Smooth muscle cell (in vitro differentiated cells): Measurements from ENCODE around the gene TRPM3. TPM values are rescaled to one million over a fixed set of nuclear protein-coding genes. Genes with fewer than 3 reads are reported as not detected.

Experiments used
- DNase-seq: peaks from one replicate; lab custom pipeline; 2025; ENCODE audit not compliant: unreplicated experiment; lab: John Stamatoyannopoulos, UW
- H2AFZ ChIP-seq: fragments of 200-600 bp; sonication (generic); 2 replicates; pipeline ENCODE4 v1.6.0; 2016; ENCODE audit warnings: antibody characterized with exemption, low read depth, mild to moderate bottlenecking
- H3F3A ChIP-seq: fragments of 200-600 bp; sonication (generic); 2 replicates; pipeline ENCODE4 v1.6.0; 2017; ENCODE audit warnings: antibody characterized with exemption, low read depth
- H3K27ac ChIP-seq: fragments of 200-600 bp; sonication (generic); 2 replicates; pipeline ENCODE4 v1.5.1; 2016; ENCODE audit warnings: low read depth, mild to moderate bottlenecking
- H3K27me3 ChIP-seq: fragments of 200-600 bp; sonication (generic); 2 replicates; pipeline ENCODE4 v1.6.1; 2016; ENCODE audit warnings: low read depth, mild to moderate bottlenecking
- H3K36me3 ChIP-seq: fragments of 200-600 bp; sonication (generic); 2 replicates; pipeline ENCODE4 v1.5.1; 2016; ENCODE audit warnings: low read depth
- H3K4me1 ChIP-seq: fragments of 200-600 bp; sonication (generic); 2 replicates; pipeline ENCODE4 v1.5.1; 2016; ENCODE audit warnings: low read depth
- H3K4me2 ChIP-seq: fragments of 200-600 bp; sonication (generic); 2 replicates; pipeline ENCODE4 v1.6.0; 2016; ENCODE audit warnings: mild to moderate bottlenecking
- H3K4me3 ChIP-seq: fragments of 200-600 bp; sonication (generic); 2 replicates; pipeline ENCODE4 v1.5.1; 2016; ENCODE audit warnings: mild to moderate bottlenecking
- H3K79me2 ChIP-seq: fragments of 200-600 bp; sonication (generic); 2 replicates; pipeline ENCODE4 v1.6.0; 2016; ENCODE audit warnings: low read depth, mild to moderate bottlenecking
- H3K9ac ChIP-seq: fragments of 200-600 bp; sonication (generic); 2 replicates; pipeline ENCODE4 v1.6.0; 2016; ENCODE audit warnings: low read depth
- H3K9me3 ChIP-seq: fragments of 200-600 bp; sonication (generic); replicated peaks from 2 replicates; pipeline ENCODE4 v1.5.1; 2016; ENCODE audit warnings: low read depth
- H4K20me1 ChIP-seq: fragments of 200-600 bp; sonication (generic); 2 replicates; pipeline ENCODE4 v1.6.0; 2016; ENCODE audit warnings: low read depth
- WGBS: methylation state at CpG from one replicate; pipeline ENCODE4 v1.1.7; 2016; ENCODE audit warnings: low lambda C conversion rate; 5-methylcytosine and 5-hydroxymethylcytosine counted together
- polyA plus RNA-seq: library from polyadenylated mRNA; unstranded; fragments of >200 nt; fragmentation: Nextera tagmentation; extraction: Ambion mirVana; gene quantifications from 2 replicates; pipeline ENCODE4 v1.2.1, GENCODE V29; 2016
- total RNA-seq: library from RNA; depleted of rRNA; stranded (reverse); fragments of >200 nt; gene quantifications from 2 replicates; pipeline ENCODE4 v1.2.3, GENCODE V29; 2014
- TF ChIP-seq, protein P1 (sequence below): fragments of 200-600 bp; sonication (generic); IDR thresholded peaks from 2 replicates; pipeline ENCODE4 v1.5.1; 2017; ENCODE audit warnings: borderline replicate concordance, mild to moderate bottlenecking, antibody characterized with exemption; ENCODE audit not compliant: insufficient read depth, poor library complexity, severe bottlenecking

The TRPM3 gene
- total and polyA plus RNA-seq, 2 experiments from 2014 or later: not detected

DNA sequence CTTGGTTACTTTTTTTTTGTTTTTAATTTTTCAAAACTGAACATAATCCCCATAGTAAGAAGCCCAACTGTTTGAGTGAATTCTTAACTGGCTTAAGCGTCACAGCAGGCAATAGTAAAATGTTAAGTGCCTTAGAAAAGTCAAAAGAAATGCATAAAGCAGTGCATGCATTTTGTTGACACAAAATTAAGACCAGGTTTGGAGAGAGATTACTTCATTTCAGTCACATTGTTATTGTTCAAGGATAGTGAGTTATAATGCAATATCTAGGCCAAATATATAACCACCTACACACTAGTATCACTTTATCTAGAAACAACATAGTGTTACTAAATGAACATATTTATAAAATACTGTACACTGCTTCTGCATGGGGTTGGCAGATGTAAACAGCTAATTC, 590.1 kb downstream of the TRPM3 start:
- Histone ChIP-seq H3K4me1 (no peaks in the 10 kb centered on the region), H3F3A (no peaks in the 10 kb centered on the region), H3K4me3 (no peak overlapping the region), H3K27ac (no peak overlapping the region), H3K36me3 (no peaks in the 10 kb centered on the region), H3K4me2 (no peak overlapping the region), H2AFZ (no peak overlapping the region), H3K9ac (no peak overlapping the region), H3K27me3 (no peaks in the 10 kb centered on the region), H3K9me3 (no peaks in the 10 kb centered on the region), H4K20me1 (no peaks in the 10 kb centered on the region), H3K79me2 (no peaks in the 10 kb centered on the region)
- 70% methylated on average over 1 of the region's 1 CpG for WGBS
- TF ChIP-seq, protein P1, sequence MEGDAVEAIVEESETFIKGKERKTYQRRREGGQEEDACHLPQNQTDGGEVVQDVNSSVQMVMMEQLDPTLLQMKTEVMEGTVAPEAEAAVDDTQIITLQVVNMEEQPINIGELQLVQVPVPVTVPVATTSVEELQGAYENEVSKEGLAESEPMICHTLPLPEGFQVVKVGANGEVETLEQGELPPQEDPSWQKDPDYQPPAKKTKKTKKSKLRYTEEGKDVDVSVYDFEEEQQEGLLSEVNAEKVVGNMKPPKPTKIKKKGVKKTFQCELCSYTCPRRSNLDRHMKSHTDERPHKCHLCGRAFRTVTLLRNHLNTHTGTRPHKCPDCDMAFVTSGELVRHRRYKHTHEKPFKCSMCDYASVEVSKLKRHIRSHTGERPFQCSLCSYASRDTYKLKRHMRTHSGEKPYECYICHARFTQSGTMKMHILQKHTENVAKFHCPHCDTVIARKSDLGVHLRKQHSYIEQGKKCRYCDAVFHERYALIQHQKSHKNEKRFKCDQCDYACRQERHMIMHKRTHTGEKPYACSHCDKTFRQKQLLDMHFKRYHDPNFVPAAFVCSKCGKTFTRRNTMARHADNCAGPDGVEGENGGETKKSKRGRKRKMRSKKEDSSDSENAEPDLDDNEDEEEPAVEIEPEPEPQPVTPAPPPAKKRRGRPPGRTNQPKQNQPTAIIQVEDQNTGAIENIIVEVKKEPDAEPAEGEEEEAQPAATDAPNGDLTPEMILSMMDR: no peak
- no peak for DNase-seq

DNA sequence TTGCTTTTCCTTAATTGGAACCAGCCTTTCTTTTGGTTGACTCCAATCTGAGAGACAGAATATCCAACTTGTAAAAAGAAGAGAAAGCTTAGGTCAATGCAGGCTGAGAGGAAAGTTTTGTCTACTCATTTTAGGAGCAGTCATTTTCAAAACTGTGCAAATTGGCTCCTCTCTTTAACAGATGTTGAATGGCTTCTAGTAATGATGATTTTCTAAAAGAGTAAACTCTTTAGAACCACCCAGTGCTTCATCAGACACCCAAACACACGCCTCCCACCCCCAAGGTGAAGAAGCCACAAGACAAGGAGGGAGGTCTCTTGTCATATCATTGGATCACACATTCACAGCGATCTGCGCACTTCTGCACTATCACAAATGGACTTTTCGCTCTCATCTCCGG, 590.7 kb downstream of the TRPM3 start:
- no peak for DNase-seq
- Histone ChIP-seq H3K4me3 (no peak overlapping the region), H3K9ac (no peak overlapping the region), H3K79me2 (no peaks in the 10 kb centered on the region), H3K4me2 (no peak overlapping the region), H3K4me1 (no peaks in the 10 kb centered on the region), H3K9me3 (no peaks in the 10 kb centered on the region), H3K36me3 (no peaks in the 10 kb centered on the region), H3K27ac (no peak overlapping the region), H3K27me3 (no peaks in the 10 kb centered on the region), H2AFZ (no peak overlapping the region), H3F3A (no peaks in the 10 kb centered on the region), H4K20me1 (no peaks in the 10 kb centered on the region)
- TF ChIP-seq, protein P1: no peak
- WGBS: 96% methylated on average over 5 of the region's 5 CpGs

DNA sequence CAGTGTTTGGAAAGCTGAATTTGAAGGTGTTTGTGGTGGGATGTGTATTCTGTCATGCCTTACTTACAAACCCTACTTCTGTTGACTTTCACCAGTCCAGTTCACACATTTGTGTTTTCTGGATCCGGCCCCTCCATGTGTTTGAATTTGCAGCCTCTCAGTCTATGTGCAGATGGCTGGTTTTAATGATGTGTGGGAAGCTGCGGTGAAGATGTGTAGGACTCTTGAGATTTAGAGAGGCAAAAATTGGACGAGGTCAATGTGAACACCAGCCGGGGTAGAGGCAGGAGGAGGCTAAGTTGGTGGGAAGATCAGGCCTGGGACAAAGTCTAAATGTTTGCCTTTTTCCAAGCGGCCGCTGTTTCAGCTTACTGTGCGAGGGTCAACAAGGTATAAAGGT, 591.6 kb downstream of the TRPM3 start:
- Histone ChIP-seq H3K4me3 (no peak overlapping the region), H3K79me2 (no peaks in the 10 kb centered on the region), H3F3A (no peaks in the 10 kb centered on the region), H3K36me3 (no peaks in the 10 kb centered on the region), H3K4me2 (no peak overlapping the region), H4K20me1 (no peaks in the 10 kb centered on the region), H3K9ac (no peak overlapping the region), H3K27me3 (no peaks in the 10 kb centered on the region), H3K27ac (no peak overlapping the region), H3K9me3 (no peaks in the 10 kb centered on the region), H3K4me1 (no peaks in the 10 kb centered on the region), H2AFZ (no peak overlapping the region)
- TF ChIP-seq, protein P1: no peak
- WGBS: 90% methylated on average over 7 of the region's 7 CpGs
- DNase-seq: no peak

DNA sequence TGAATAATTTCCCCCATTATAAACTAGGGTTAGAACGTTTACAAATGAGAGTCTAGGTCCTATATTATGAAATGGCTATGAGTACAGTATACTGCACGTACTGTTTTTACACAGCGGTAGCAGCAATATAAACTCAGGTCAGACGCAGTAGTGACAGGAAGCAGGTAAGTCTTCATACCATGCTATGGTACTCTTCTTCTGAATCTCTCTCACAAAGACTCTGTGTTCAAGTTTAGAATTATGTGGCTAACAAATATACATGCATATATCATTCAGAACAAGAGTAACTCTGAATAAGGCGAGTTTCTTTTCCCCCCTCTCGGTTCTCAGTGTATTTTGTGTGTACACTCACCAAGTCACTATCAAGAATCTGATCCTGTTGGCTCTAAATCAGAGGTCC, 592.0 kb downstream of the TRPM3 start:
- no peak overlapping the region for H3K27ac ChIP-seq
- H3K36me3 ChIP-seq: no peaks in the 10 kb centered on the region
- 91% methylated on average over 6 of the region's 6 CpGs for WGBS

More for the DNA sequence above, 592.0 kb downstream of the TRPM3 start:
- no peak overlapping the region for H3K4me2 ChIP-seq
- H3K79me2 ChIP-seq: no peaks in the 10 kb centered on the region
- H3F3A ChIP-seq: no peaks in the 10 kb centered on the region
- no peaks in the 10 kb centered on the region for H3K9me3 ChIP-seq
- H3K9ac ChIP-seq: no peak overlapping the region
- no peaks in the 10 kb centered on the region for H4K20me1 ChIP-seq
- no peaks in the 10 kb centered on the region for H3K27me3 ChIP-seq
- no peak for DNase-seq
- H3K4me1 ChIP-seq: no peaks in the 10 kb centered on the region
- TF ChIP-seq, protein P1: no peak
- H3K4me3 ChIP-seq: no peak overlapping the region
- H2AFZ ChIP-seq: no peak overlapping the region
